K562 (cell line): ENCODE measurements around the gene FKBP11. TPM values are rescaled to one million over a fixed set of nuclear protein-coding genes. Genes with fewer than 3 reads are reported as not detected.

Experiments
- ATAC-seq: fragments of 200-7000 bp; cut with Tn5 transposase; 3 replicates; pipeline ENCODE4 v1.9.1; 2020; ENCODE audit warnings: moderate library complexity
- BruUV-seq: library from RNA; stranded (reverse); fragments of 400-500 nt; replicated peaks from 2 replicates; lab custom pipeline; 2021; lab: Mats Ljungman, UMichigan
- CTCF ChIA-PET: fragments of 300-600 bp; formaldehyde crosslinking; extraction: SDS; loops from one replicate; lab custom pipeline; 2021; ENCODE audit warnings: low intra/inter-chr PET ratio; lab: Yijun Ruan, JAX
- POLR2A ChIA-PET: fragments of 300-600, 350-650 bp; sonication (Branson Sonifier 250); formaldehyde crosslinking; extraction: SDS; loops from one replicate; lab custom pipeline; 2021; ENCODE audit warnings: antibody characterized with exemption, inconsistent platforms; lab: Yijun Ruan, JAX
- DNase-seq, 4 experiments: peaks; one replicate each; pipeline versions ENCODE4 v3.0.0 to v3.0.0-alpha.2; 2011 to 2018; ENCODE audit warnings: low spot score in 3 of 4, mixed read lengths in 3 of 4; ENCODE audit errors: extremely low read depth in 1 of 4
- FAIRE-seq: peaks from 2 replicates; lab custom pipeline; 2011; peaks lifted over from hg19 to GRCh38; lab: Jason Lieb, UNC
- H2AFZ ChIP-seq: 2 replicates; pipeline ENCODE4 v1.6.0; 2011; ENCODE audit warnings: low read depth, low read length, control low read depth, inconsistent platforms
- H3K27ac ChIP-seq: fragments of 200-600 bp; 3 replicates; pipeline ENCODE4 v1.8.0; 2011; ENCODE audit warnings: low read depth, mild to moderate bottlenecking, control low read depth, inconsistent platforms, low read length, moderate library complexity, mixed read lengths; ENCODE audit errors: extremely low read depth
- H3K27me3 ChIP-seq, 2 experiments: fragments of 300-600 bp in 1 of 2; 2 replicates in 1 of 2; 3 replicates in 1 of 2; pipeline versions ENCODE4 v1.6.0 to v1.8.0; 2011; ENCODE audit warnings: inconsistent platforms in 2 of 2, low read length in 2 of 2, mild to moderate bottlenecking in 1 of 2, mixed read lengths in 1 of 2, moderate library complexity in 1 of 2; ENCODE audit not compliant: control insufficient read depth in 2 of 2, insufficient read depth in 2 of 2
- H3K36me3 ChIP-seq: fragments of 300-600 bp; 3 replicates; pipeline ENCODE4 v1.8.0; 2011; ENCODE audit warnings: mild to moderate bottlenecking, low read length, inconsistent platforms; ENCODE audit not compliant: control insufficient read depth, insufficient read depth
- H3K4me1 ChIP-seq, 2 experiments: fragments of 200-600 bp in 1 of 2; replicated peaks in 1 of 2; 2 replicates in 1 of 2; 3 replicates in 1 of 2; pipeline versions ENCODE4 v1.5.1 to v1.8.0; 2011; ENCODE audit warnings: inconsistent platforms in 2 of 2, low read length in 2 of 2, mild to moderate bottlenecking in 1 of 2, mixed read lengths in 1 of 2, moderate library complexity in 1 of 2; ENCODE audit not compliant: control insufficient read depth in 2 of 2, insufficient read depth in 2 of 2
- H3K4me2 ChIP-seq: 2 replicates; pipeline ENCODE4 v1.6.1; 2011; ENCODE audit warnings: low read length, control low read depth, inconsistent platforms, mixed read lengths; ENCODE audit not compliant: insufficient read depth
- H3K4me3 ChIP-seq: fragments of 200-600 bp; sonication (generic), shearing (Covaris generic); 2 replicates; pipeline ENCODE4 v1.5.1; 2016; ENCODE audit warnings: control low read depth, inconsistent platforms
- H3K79me2 ChIP-seq: fragments of 200-600 bp; 3 replicates; pipeline ENCODE4 v1.8.0; 2011; ENCODE audit warnings: low read length, inconsistent platforms; ENCODE audit not compliant: control insufficient read depth, insufficient read depth
- H3K9ac ChIP-seq, 2 experiments: 2 replicates each; pipeline versions ENCODE4 v1.6.0 to v1.6.1; 2011; ENCODE audit warnings: low read depth in 2 of 2, low read length in 2 of 2, control low read depth in 1 of 2, inconsistent platforms in 1 of 2, mild to moderate bottlenecking in 1 of 2, mixed read lengths in 1 of 2; ENCODE audit not compliant: insufficient read depth in 1 of 2
- H3K9me1 ChIP-seq: one replicate; pipeline ENCODE4 v1.6.0; 2011; ENCODE audit warnings: inconsistent platforms, mild to moderate bottlenecking, low read length, moderate library complexity; ENCODE audit not compliant: control insufficient read depth, insufficient read depth
- H3K9me3 ChIP-seq: replicated peaks from 2 replicates; pipeline ENCODE4 v1.5.1; 2011; ENCODE audit warnings: low read depth, low read length, inconsistent platforms; ENCODE audit not compliant: control insufficient read depth, insufficient read depth
- H4K20me1 ChIP-seq: replicated peaks from 2 replicates; pipeline ENCODE4 v1.6.1; 2011; ENCODE audit warnings: low read length, inconsistent platforms, mixed read lengths; ENCODE audit not compliant: control insufficient read depth, insufficient read depth
- BMI1 ChIP-seq: fragments of 150-350 bp; IDR thresholded peaks from 2 replicates; pipeline ENCODE4 v1.6.1; 2014; ENCODE audit warnings: low read length
- CEBPB ChIP-seq: fragments of 450-650 bp; IDR thresholded peaks from 2 replicates; pipeline ENCODE4 v1.6.1; 2016; ENCODE audit warnings: missing genetic modification characterization, missing compliant biosample characterization
- POLR2G ChIP-seq: fragments of 200-400 bp; formaldehyde crosslinking; IDR thresholded peaks from 2 replicates; pipeline ENCODE4 v1.6.1; 2017; ENCODE audit warnings: low read depth, mild to moderate bottlenecking, antibody characterized with exemption, low read length, moderate library complexity
- RB1 ChIP-seq: fragments of 450-650 bp; IDR thresholded peaks from 2 replicates; pipeline ENCODE4 v1.6.1; 2017; ENCODE audit warnings: low read depth, mild to moderate bottlenecking
- SMARCC2 ChIP-seq: fragments of 450-650 bp; IDR thresholded peaks from 2 replicates; pipeline ENCODE4 v1.6.1; 2017; ENCODE audit warnings: antibody characterized with exemption, moderate library complexity, mild to moderate bottlenecking, low read depth
- TCFL5 ChIP-seq: fragments of 250-450 bp; sonication (Bioruptor Pico); conservative IDR thresholded peaks from 2 replicates; pipeline ENCODE4 v1.6.1; 2021; ENCODE audit warnings: mild to moderate bottlenecking, moderate library complexity, matching md5 sums
- WGBS: fragments of 100-300 bp; shearing (Covaris generic); methylation state at CpG from one replicate; pipeline ENCODE4 v1.1.6; 2016; ENCODE audit warnings: low coverage, mixed read lengths; ENCODE audit not compliant: insufficient coverage; ENCODE audit errors: missing lambda C conversion rate; 5-methylcytosine and 5-hydroxymethylcytosine counted together
- in situ Hi-C: fragments of 300-500 bp; cut with MboI; formaldehyde crosslinking; loops from 4 replicates; pipeline ENCODE4 v1.15.0; 2018; ENCODE audit warnings: inconsistent platforms, mixed read lengths
- intact Hi-C: fragments of 100-400 bp; cut with micrococcal nuclease; formaldehyde crosslinking; loops from 2 replicates; pipeline ENCODE4 v1.14.2; 2022
- polyA plus RNA-seq, 8 experiments: library from polyadenylated mRNA; depleted of rRNA in 4 of 8; stranded (reverse) in 5 of 8; unstranded in 3 of 8; fragments of >200 nt; fragmentation: Nextera tagmentation in 2 of 8; fragmentation: Illumina TruSeq in 1 of 8; extraction: Ambion mirVana in 2 of 8; extraction: Trizol in 1 of 8; gene quantifications; 2 replicates each; pipeline versions ENCODE4 v1.2.1 to v1.2.3, GENCODE V29; 2011 to 2014; ENCODE audit warnings: inconsistent platforms in 1 of 8, missing spikeins in 1 of 8
- total RNA-seq, 7 experiments: library from RNA; depleted of rRNA in 6 of 7; stranded (reverse); fragments of >200 nt in 6 of 7; fragmentation: Illumina TruSeq in 2 of 7; extraction: Trizol in 2 of 7; gene quantifications; 2 replicates each; pipeline versions ENCODE4 v1.2.1 to v1.2.3, GENCODE V29; 2011 to 2021; ENCODE audit warnings: low replicate concordance in 1 of 7

FKBP11 gene
- total and polyA plus RNA-seq, 9 of the 15 experiments (the other 6 are each of a cell fraction or from before 2014, with no cell fraction given), result 1.6 to 8.2 (median 5.8) TPM

DNA sequence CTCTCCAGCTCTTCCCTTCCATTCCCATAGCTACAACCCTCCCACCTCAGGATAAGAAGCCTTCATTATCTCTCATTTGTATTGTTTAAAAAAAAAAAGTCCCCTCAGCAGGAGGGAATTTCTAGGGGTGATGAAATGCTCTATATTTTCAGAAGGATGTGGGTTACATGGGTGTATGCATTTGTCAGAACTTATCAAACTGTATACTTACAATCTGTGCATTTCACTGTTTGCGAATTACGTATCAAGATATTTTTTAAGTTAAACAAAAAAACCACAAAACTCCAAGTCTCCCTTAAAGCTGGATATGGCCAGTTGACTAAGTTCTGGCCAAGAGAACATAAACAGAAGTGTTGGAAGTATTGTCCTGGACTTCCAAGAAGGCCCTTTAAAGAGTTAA, 2.0 kb upstream of the FKBP11 start:
- no peak overlapping the region for H3K4me2 ChIP-seq
- H2AFZ ChIP-seq, result no peak overlapping the region
- no peak overlapping the region for H3K4me3 ChIP-seq
- H3K9me1 ChIP-seq, result no peaks in the 10 kb centered on the region
- ATAC-seq, result no peak
- H3K4me1 ChIP-seq, result no peaks in the 10 kb centered on the region
- intact Hi-C loops, result no loop called here
- no peaks in the 10 kb centered on the region for H3K9me3 ChIP-seq
- no peaks in the 10 kb centered on the region for H4K20me1 ChIP-seq
- peaks cover 47% of the 10 kb centered on the region; the same call in 2 of the 3 replicates for H3K36me3 ChIP-seq
- H3K27ac ChIP-seq, result no peak overlapping the region
- ChIA-PET CTCF (no interaction called here), POLR2A (no interaction called here)
- no TSS peak for BruUV-seq
- in situ Hi-C loops, result no loop called here
- TF ChIP-seq SMARCC2, result no peak
- WGBS, result 96% methylated on average over 2 of the region's 2 CpGs
- no peak overlapping the region for H3K9ac ChIP-seq
- no peak for FAIRE-seq
- DNase-seq, result no peak
- H3K27me3 ChIP-seq, result no peaks in the 10 kb centered on the region
- no peaks in the 10 kb centered on the region for H3K79me2 ChIP-seq

DNA sequence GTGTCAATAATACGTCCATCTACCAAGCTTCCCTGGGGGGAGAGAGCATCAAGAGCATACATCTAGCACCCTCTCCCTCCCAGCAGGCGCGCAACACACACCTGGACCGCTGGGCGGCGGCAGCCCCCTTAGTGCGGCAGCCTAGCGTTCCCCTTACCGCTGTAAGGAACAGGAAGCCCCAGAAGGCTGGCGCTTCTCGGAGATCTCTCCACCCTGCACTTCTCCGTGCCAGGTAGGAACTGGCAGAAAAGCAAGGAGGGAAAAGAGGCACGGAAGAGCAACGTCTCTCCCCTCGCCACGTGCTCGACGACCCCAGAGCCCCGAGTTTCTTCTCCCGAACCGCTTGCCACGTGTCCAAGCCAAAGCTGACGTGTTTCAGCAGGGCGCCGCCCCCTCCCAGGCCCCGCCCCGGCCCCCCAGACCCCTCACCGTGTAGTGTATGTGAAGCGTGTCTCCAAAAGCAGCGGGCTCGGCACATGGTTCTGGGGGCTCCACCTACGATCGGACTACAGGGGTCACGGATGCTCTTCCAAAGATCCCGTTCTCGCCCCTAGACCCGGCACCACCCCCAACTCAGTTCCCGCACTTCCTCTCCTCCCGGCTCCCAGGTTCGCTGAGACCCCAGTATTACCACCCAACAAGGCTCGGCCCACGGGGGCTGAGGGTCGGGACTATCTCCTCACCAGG, 532 bp downstream of the FKBP11 start:
- BruUV-seq, result no TSS peak
- no peaks in the 10 kb centered on the region for H3K9me3 ChIP-seq
- no peak overlapping the region for H3K27ac ChIP-seq
- H3K79me2 ChIP-seq, result no peaks in the 10 kb centered on the region
- peak; percentile 60; the same call in 1 of the 2 replicates for TF ChIP-seq POLR2G
- TF ChIP-seq RB1, result no peak
- TF ChIP-seq BMI1, result no peak
- no peak for TF ChIP-seq CEBPB (tag)
- TF ChIP-seq TCFL5, result no peak
- H3K9ac ChIP-seq, result no peak overlapping the region
- no peaks in the 10 kb centered on the region for H4K20me1 ChIP-seq
- H3K4me1 ChIP-seq, result no peaks in the 10 kb centered on the region
- H3K27me3 ChIP-seq, result no peaks in the 10 kb centered on the region
- no peak for ATAC-seq
- no peak overlapping the region for H3K4me2 ChIP-seq
- H2AFZ ChIP-seq, result no peak overlapping the region
- no peak for DNase-seq
- no peak overlapping the region for H3K4me3 ChIP-seq
- FAIRE-seq, result no peak
- ChIA-PET POLR2A (interaction anchor here (0.8 kb wide), 1 partner anchor 19 kb away, joined by 3 read pairs; no protein-coding TSS in a partner anchor), CTCF (no interaction called here)
- intact Hi-C loops, result no loop called here
- WGBS, result 93% methylated on average over 20 of the region's 43 CpGs
- in situ Hi-C loops, result no loop called here
- peaks cover 29% of the 10 kb centered on the region; the same call in 2 of the 3 replicates for H3K36me3 ChIP-seq
- H3K9me1 ChIP-seq, result no peaks in the 10 kb centered on the region
